NT2/D1 (cell line): Measurements from ENCODE around the gene HMX3.
"Not testable (repeated sequence)": the region's sequence is repeated elsewhere in the genome, so short reads cannot be mapped to it uniquely, and the experiment has no call there.

Experiments used
- DNase-seq: peaks from one replicate; pipeline ENCODE4 v3.0.0-alpha.2; 2011; ENCODE audit warnings: low read depth, low spot score
- H3K27me3 ChIP-seq: 2 replicates; pipeline ENCODE4 v1.6.0; 2011; ENCODE audit warnings: mild to moderate bottlenecking; ENCODE audit not compliant: insufficient read length, insufficient read depth
- H3K36me3 ChIP-seq: 2 replicates; pipeline ENCODE4 v1.6.1; 2011; ENCODE audit warnings: mild to moderate bottlenecking, low read length, mixed read lengths; ENCODE audit not compliant: insufficient read depth, insufficient read length
- H3K4me1 ChIP-seq: 2 replicates; pipeline ENCODE4 v1.5.1; 2011; ENCODE audit not compliant: insufficient read depth, insufficient read length
- H3K4me3 ChIP-seq: 2 replicates; pipeline ENCODE4 v1.5.1; 2011; ENCODE audit warnings: low read depth; ENCODE audit not compliant: insufficient read length
- H3K9ac ChIP-seq: 2 replicates; pipeline ENCODE4 v1.6.0; 2011; ENCODE audit warnings: low read depth; ENCODE audit not compliant: insufficient read length
- H3K9me3 ChIP-seq: 2 replicates; pipeline ENCODE4 v1.5.1; 2011; ENCODE audit warnings: mild to moderate bottlenecking, low read length; ENCODE audit not compliant: insufficient read depth
- SUZ12 ChIP-seq: IDR thresholded peaks from 2 replicates; pipeline ENCODE4 v1.6.1; 2011; ENCODE audit not compliant: insufficient read length, insufficient read depth; ENCODE audit errors: extremely low read depth
- YY1 ChIP-seq: IDR thresholded peaks from 2 replicates; pipeline ENCODE4 v1.6.1; 2011; ENCODE audit not compliant: insufficient read length, insufficient read depth
- ZNF274 ChIP-seq: IDR thresholded peaks from 2 replicates; pipeline ENCODE4 v1.6.1; 2011; ENCODE audit warnings: mild to moderate bottlenecking, low read depth, low read length

Gene HMX3

GRCh38 chr10:123175389-123176387, 39.9 kb downstream of the HMX3 start:
- H3K9me3 ChIP-seq = no peaks in the 10 kb centered on the region
- H3K36me3 ChIP-seq = peaks cover 28% of the 10 kb centered on the region
- no peak for DNase-seq
- H3K27me3 ChIP-seq = no peaks in the 10 kb centered on the region
- H3K4me3 ChIP-seq = no peak overlapping the region
- H3K9ac ChIP-seq = no peak overlapping the region
- TF ChIP-seq ZNF274 (no peak), YY1 (no peak), SUZ12 (no peak)
- H3K4me1 ChIP-seq = no peaks in the 10 kb centered on the region

- not testable (repeated sequence) for H3K4me3 ChIP-seq, H3K9me3 ChIP-seq, DNase-seq, H3K27me3 ChIP-seq, H3K4me1 ChIP-seq, H3K9ac ChIP-seq
- H3K36me3 ChIP-seq = peaks cover 24% of the 10 kb centered on the region
Measured at GRCh38 chr10:123178390-123178789, 42.6 kb downstream of the HMX3 start.

GRCh38 chr10:123180101-123181090, 44.6 kb downstream of the HMX3 start:
- Histone ChIP-seq H3K4me1 (no peaks in the 10 kb centered on the region), H3K9ac (no peak overlapping the region), H3K27me3 (no peaks in the 10 kb centered on the region), H3K4me3 (no peak overlapping the region), H3K36me3 (peaks cover 15% of the 10 kb centered on the region), H3K9me3 (peaks cover 13% of the 10 kb centered on the region)
- no peak for DNase-seq
- TF ChIP-seq ZNF274 (no peak), SUZ12 (no peak), YY1 (no peak)

GRCh38 chr10:123183724-123184123, 48.0 kb downstream of the HMX3 start:
- H3K4me1 ChIP-seq = no peaks in the 10 kb centered on the region
- peaks cover 13% of the 10 kb centered on the region for H3K9me3 ChIP-seq
- no peak overlapping the region for H3K9ac ChIP-seq
- H3K4me3 ChIP-seq = no peak overlapping the region
- H3K36me3 ChIP-seq = peaks cover 6% of the 10 kb centered on the region
- H3K27me3 ChIP-seq = no peaks in the 10 kb centered on the region
- TF ChIP-seq ZNF274 = no peak
- no peak for TF ChIP-seq SUZ12
- TF ChIP-seq YY1 = no peak
- DNase-seq = no peak

GRCh38 chr10:123187781-123188180, 52.0 kb downstream of the HMX3 start:
- H3K4me1 ChIP-seq = no peaks in the 10 kb centered on the region
- no peaks in the 10 kb centered on the region for H3K27me3 ChIP-seq
- TF ChIP-seq YY1 = no peak
- no peak for TF ChIP-seq SUZ12
- no peak for TF ChIP-seq ZNF274
- no peak overlapping the region for H3K4me3 ChIP-seq
- H3K9ac ChIP-seq = no peak overlapping the region
- DNase-seq = no peak
- peaks cover 11% of the 10 kb centered on the region for H3K36me3 ChIP-seq
- H3K9me3 ChIP-seq = peaks cover 13% of the 10 kb centered on the region
